Lung microvascular endothelial cell (primary cell): ENCODE results near the gene HTT. TPM values are rescaled to one million over a fixed set of nuclear protein-coding genes. Genes with fewer than 3 reads are reported as not detected.

Source experiments
- DNase-seq, 2 donors: peaks; one replicate each; pipeline versions ENCODE4 v3.0.0 to v3.0.0-alpha.2; 2010; ENCODE audit warnings: low read depth in 2 of 2
- total RNA-seq: library from RNA; depleted of rRNA; stranded (reverse); fragments of >200 nt; gene quantifications from 2 replicates; pipeline ENCODE4 v1.2.1, GENCODE V29; 2014

Gene HTT
- total RNA-seq, 1 donor from 2014 or later, result 34.3 TPM

GRCh38 chr4:3217771-3218170, 143.3 kb downstream of the HTT start:
- no peak for DNase-seq

DNA sequence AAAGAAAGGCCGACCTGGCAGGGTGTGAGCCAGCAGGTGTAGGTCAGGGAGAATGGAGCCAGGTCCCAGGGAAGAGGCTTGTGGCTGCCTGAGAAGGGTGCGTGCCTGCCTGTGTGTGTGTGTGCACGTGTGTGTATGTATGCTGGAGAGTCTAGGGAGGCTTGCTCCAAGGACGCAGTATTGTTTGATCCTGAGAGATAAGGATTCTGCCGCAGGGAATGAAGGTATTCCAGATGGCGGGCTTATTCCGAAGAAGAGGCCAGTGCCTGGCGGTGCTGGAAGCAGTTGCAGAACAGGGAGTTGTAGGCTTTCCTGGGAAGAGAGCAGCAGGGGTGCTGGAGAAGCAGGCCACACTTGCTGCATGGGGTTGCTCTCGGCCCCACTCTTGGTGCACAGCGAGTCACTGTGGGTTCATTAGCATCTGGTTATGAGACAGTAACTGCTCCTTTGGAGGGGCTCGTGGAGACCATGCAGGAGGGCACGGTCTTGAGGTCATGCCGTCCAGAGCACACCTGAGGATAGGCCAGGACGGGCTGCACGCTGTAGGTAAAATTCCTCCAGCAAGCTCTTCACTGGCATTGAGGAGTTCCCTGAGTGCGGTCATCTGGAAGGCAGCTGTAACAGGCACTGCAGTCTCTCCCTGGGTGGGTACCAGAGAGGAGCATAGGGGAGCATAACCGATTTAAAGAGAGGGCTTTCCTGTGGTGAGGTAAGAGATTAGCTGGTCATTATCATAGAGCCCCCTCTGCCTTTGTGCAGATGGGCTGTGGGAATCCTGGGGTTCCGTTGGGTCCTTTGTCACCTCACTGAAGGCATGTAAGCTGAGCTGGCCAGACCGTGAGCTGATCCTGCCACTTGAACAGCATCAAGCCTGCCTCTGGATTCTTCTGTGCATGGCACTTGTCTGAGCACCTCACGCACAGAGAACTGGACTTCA, 144.6 kb downstream of the HTT start:
- no peak for DNase-seq

DNA sequence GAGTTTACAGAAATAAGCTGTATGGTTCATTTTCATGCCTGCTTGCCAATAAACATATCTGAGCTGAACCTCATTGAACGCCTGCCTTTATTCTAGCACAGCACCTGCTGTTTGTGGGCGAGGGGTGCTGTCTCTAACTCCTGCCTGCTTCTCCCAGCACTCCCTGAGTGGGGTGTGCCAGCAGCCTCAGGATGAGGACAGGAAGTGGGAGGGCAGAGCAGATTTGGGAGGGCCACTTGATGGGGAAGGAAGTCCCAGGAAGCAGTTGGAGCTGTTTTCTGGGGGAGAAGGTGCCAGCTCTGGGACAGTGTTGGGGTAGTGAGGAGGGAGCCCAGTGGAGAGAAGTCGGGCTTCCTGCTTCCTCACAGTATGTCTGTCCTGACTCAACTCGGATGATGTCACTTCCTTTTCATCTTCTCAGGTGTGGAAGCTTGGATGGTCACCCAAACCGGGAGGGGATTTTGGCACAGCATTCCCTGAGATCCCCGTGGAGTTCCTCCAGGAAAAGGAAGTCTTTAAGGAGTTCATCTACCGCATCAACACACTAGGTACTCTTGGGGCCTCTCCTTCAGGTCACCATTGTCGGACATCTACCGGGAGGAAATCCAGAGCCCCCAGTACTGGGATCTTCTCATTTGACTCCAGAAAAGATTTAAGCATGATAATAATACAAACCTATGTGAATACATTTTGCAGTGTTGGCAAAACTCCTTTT, 145.4 kb downstream of the HTT start:
- peak in 1 of 2 donors; percentile 17 for DNase-seq

DNA sequence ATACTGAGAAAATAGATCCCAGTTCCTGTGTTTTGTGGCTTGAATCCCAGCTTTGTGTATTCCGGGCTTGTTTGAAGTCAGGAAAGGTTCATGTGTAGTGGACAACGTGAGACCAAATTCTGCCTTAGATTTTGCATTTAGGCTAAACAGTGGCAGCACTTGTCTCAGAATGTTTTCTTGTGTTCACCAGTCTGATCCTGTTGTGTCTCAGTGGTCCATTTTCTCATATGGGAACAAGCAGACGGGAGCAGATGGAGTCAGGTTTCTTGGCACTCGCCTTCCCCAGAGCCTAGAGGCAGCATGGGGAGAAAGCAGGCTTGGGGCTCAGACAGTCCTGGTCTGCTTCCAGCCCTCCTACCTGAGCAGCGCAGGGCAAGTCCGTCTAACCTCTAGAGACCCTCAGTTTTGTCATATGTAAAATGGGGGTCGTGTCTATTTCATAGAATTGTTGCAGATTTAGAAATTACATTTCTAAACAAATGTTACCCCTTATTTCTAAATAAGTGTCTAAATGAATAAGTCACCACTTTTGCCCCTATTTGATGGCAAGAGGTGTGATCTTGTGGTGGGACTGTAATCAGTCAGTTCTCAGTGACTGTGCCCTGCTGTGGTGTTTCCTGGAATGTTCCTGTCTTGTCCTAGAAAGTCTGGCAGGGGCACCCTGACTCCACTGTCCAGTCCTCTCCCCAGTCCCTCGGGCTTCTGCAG, 146.1 kb downstream of the HTT start:
- peak in 1 of 2 donors; percentile 60 for DNase-seq

GRCh38 chr4:3221184-3221494, 146.7 kb downstream of the HTT start:
- DNase-seq, result no peak

GRCh38 chr4:3221996-3222395, 147.5 kb downstream of the HTT start:
- no peak for DNase-seq

- no peak for DNase-seq
These were observed 148.9 kb downstream of the HTT start for GRCh38 chr4:3223346-3223745.

- no peak for DNase-seq
These were observed 149.7 kb downstream of the HTT start for GRCh38 chr4:3223956-3224748.

DNA sequence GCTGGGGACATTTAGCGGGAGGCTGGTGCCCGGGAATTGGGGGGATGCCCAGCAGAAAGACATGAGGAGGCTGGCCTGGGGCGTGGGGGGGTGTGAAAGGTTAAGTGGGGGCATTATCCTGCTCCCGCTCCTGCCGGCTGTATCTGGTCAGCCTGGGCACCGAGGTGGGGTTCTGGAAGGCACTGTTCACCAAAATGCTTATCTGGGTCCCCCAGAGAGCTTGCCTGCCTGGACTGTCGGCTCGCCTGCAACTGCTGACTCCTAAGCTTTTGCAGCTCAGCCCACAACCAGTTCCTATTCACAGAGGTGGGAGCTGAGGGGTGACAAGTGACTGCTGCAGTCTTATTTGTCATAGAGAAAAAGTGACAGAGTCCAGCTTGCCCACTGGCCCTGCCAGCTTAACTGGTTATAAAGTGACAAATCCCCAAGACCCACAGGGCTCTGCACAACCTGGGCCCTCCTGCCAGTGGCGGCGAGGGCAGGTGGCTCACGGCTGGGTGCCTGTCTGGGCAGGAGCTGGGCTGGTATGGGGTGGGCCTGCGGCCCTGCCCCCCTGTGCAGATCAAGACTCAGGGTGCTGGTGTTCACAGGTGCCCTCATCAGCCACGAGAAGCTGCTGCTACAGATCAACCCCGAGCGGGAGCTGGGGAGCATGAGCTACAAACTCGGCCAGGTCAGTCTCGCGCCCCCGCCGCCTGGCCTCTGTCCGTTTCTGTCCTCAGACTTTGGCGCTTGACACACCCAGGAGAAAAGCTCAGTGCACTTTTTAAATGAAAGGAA, 150.8 kb downstream of the HTT start:
- DNase-seq, result no peak

GRCh38 chr4:3225936-3226335, 151.5 kb downstream of the HTT start:
- no peak for DNase-seq

GRCh38 chr4:3226467-3226866, 152.0 kb downstream of the HTT start:
- DNase-seq, result peak in 1 of 2 donors; percentile 37

DNA sequence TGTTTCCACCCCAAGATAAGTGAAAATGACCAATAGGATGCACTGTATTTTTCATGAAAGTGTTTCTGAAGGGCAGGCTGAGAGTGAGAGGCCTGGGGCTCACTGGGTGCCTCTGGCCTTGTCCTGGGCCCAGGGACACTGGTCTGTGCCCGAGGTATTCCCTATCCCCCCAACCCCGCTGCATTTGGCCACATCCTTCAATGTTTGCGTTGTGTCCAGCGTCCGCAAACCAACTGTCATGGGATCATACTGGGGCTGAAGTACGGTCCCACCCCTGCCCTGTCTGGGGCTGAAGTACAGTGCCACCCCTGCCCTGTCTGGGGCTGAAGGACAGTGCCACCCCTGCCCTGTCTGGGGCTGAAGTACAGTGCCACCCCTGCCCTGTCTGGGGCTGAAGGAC, 152.5 kb downstream of the HTT start:
- DNase-seq, result no peak

- DNase-seq, result no peak
These were observed 153.6 kb downstream of the HTT start for GRCh38 chr4:3227878-3228675.

- DNase-seq, result no peak
These were observed 154.4 kb downstream of the HTT start for GRCh38 chr4:3228881-3229280.

DNA sequence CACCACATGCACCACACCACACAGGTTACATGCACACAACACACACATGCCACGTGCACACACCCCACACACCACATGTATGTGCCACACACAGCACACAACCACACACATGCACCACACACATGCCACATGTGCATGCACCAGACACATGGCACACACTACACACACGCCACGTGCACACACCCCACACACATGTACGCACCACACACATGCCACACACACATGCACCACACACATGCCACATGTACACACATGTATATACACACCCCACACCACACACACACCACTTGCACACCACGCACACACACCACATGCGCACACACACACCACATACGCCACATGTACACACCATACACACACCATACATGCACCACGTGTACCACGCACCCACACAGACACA, 154.8 kb downstream of the HTT start:
- DNase-seq, result no peak

DNA sequence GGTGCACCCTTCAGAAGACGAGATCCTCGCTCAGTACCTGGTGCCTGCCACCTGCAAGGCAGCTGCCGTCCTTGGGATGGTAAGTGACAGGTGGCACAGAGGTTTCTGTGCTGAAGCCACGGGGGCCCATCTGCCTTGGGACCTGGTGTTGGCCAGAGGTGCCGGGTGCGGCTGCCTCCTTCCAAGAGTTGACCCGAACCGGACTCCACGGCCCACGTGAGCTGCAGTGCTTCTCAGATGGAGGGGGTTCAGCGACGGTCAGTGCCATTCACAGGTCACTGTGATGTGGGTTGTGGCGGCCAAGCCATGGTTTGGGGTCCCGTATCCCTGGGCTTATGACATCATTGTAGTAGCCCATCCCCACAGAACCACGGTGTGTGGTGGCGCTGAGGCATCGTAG, 155.5 kb downstream of the HTT start:
- DNase-seq, result no peak

DNA sequence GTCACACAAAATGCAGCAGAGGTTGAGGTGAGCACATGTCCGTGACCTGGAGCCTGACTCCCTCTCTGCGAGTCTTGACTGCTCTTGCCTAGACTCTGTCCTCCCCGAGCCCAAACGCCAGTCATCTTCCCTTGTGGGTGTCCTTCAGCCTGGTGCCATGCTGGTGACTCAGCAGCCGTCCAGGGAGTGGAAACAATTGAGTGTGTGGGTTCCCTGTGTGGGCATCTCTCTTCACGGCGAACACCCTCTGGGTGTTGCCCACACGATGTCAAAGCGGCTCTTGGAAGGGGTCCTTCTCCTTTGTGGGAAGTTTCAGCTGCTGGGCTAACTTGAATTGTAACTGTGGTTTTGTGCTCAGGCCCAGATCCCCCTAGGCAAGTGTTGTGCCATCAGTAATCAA, 157.0 kb downstream of the HTT start:
- DNase-seq, result peak in 1 of 2 donors; percentile 12

GRCh38 chr4:3232001-3232400, 157.5 kb downstream of the HTT start:
- no peak for DNase-seq

GRCh38 chr4:3232871-3233271, 158.4 kb downstream of the HTT start:
- no peak for DNase-seq
